Transverse colon (tissue), 4 donors: ENCODE results near the gene SPDYE16. TPM values are rescaled to one million over a fixed set of nuclear protein-coding genes. Genes with fewer than 3 reads are reported as not detected.
"Not testable (repeated sequence)": the region's sequence is repeated elsewhere in the genome, so short reads cannot be mapped to it uniquely, and the experiment has no call there.

ENCODE experiments used
- DNase-seq: peaks from one replicate; pipeline ENCODE4 v3.0.0-alpha.2; 2019
- H3K27ac ChIP-seq, 4 donors: fragments of 200-600 bp; sonication (generic); 2 replicates each; pipeline ENCODE4 v1.5.1; 2016 to 2018; ENCODE audit warnings: inconsistent platforms in 4 of 4
- H3K27me3 ChIP-seq: fragments of 200-600 bp; sonication (generic); 2 replicates; pipeline ENCODE4 v1.5.1; 2017; ENCODE audit warnings: inconsistent platforms
- H3K36me3 ChIP-seq, 4 donors: fragments of 200-600 bp; sonication (generic); 2 replicates each; pipeline ENCODE4 v1.5.1; 2017 to 2019; ENCODE audit warnings: inconsistent platforms in 4 of 4
- H3K4me1 ChIP-seq, 4 donors: fragments of 200-600 bp; sonication (generic); 2 replicates each; pipeline ENCODE4 v1.5.1; 2017 to 2020; ENCODE audit warnings: inconsistent platforms in 4 of 4
- H3K4me3 ChIP-seq, 4 donors: fragments of 200-600 bp; sonication (generic); 1 replicate in 1 of 4; 2 replicates in 3 of 4; pipeline versions ENCODE4 v1.5.1 to v1.6.1; 2017 to 2019; ENCODE audit warnings: inconsistent platforms in 4 of 4
- H3K9me3 ChIP-seq, 2 donors: fragments of 200-600 bp; sonication (generic); 2 replicates each; pipeline ENCODE4 v1.5.1; 2017 to 2019; ENCODE audit warnings: inconsistent platforms in 2 of 2
- EP300 ChIP-seq: sonication (generic); formaldehyde crosslinking; IDR thresholded peaks from one replicate; pipeline ENCODE4 v1.6.1; 2017; ENCODE audit warnings: antibody characterized with exemption, low read depth
- POLR2A ChIP-seq: fragments of 450-650 bp; IDR thresholded peaks from one replicate; pipeline ENCODE4 v1.6.1; 2016; ENCODE audit warnings: antibody characterized with exemption, mild to moderate bottlenecking, moderate library complexity
- POLR2AphosphoS5 ChIP-seq, 3 donors: sonication (generic); formaldehyde crosslinking; IDR thresholded peaks; one replicate each; pipeline ENCODE4 v1.6.1; 2016; ENCODE audit warnings: antibody characterized with exemption in 3 of 3
- WGBS, 2 donors: methylation state at CpG; one replicate each; pipeline ENCODE4 v1.1.5; 2018; ENCODE audit warnings: low coverage in 1 of 2; 5-methylcytosine and 5-hydroxymethylcytosine counted together
- in situ Hi-C, 4 donors: fragments of 200-750 bp; cut with MboI; loops; one replicate each; pipeline versions ENCODE4 v1.15.0 to v1.15.1; 2017; ENCODE audit warnings: low sequenced_read_pairs in 3 of 4, low pct_ligation_motif_present in 1 of 4, low pct_unique_long_range_greater_than_20kb in 1 of 4
- intact Hi-C: fragments of 100-400 bp; cut with DNase I; formaldehyde crosslinking; loops from one replicate; pipeline ENCODE4 v1.15.1; 2023; ENCODE audit warnings: low total_unique reads
- total RNA-seq, 4 donors: library from RNA; depleted of rRNA; stranded (reverse); fragments of >200 nt; gene quantifications; one replicate each; pipeline ENCODE4 v1.1.0, GENCODE V29; 2016
- TF ChIP-seq, protein P1 (sequence below), 5 experiments: fragments of 200-600 bp in 3 of 5; fragments of 450-650 bp in 2 of 5; sonication (generic) in 3 of 5; IDR thresholded peaks; 1 replicate in 2 of 5; 2 replicates in 3 of 5; pipeline ENCODE4 v1.5.1; 2016 to 2017; ENCODE audit warnings: antibody characterized with exemption in 5 of 5, inconsistent platforms in 3 of 5, mild to moderate bottlenecking in 2 of 5, moderate library complexity in 1 of 5

The SPDYE16 gene
- total RNA-seq, 4 donors from 2014 or later = not detected

DNA sequence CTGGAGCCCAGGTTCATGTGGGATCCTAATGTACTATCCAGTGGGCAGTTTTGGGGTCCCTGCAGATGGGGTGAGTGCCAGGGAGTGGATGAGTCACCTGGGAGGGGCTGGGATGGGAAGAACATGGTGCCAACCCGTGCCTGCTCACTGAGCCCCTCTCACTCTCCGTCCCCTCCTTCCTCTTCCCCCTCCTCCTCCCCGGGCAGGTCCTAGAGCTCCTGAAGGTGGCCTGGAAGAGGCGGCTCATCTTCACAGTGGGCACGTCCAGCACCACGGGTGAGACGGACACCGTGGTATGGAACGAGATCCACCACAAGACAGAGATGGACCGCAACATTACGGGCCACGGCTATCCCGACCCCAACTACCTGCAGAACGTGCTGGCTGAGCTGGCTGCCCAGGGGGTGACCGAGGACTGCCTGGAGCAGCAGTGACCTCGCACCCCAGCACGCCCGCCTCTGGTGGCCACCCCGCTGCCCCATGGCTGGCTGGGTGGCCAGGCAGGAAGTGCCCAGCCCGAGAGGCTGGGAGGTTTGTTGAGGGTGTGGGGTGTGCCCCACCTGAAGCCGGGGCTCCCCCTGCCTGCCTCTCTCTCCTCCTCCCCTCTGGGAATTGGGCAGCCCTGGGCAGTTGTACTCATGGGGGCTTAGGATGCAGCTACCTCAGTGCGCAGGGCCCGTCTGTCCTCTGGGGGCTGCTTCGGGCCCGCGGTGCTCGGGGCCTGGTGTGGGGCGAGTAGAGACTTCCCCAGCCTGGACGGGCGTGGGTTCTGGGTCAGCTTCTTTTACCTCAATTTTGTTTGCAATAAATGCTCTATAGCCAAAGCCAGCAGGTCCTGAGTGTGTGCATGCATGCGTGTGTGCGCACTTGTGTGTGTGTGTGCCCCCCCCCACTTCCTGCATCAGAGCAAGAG is 37.7 kb downstream of the SPDYE16 start:
- 92% methylated on average over 25 of the region's 32 CpGs; no CpG with 5 or more reads in 1 of the 2 donors for WGBS, 2 donors
- Histone ChIP-seq H3K9me3 (no peaks in the 10 kb centered on the region), H3K4me1 (peaks cover 0 to 4% (median 0%) of the 10 kb centered on the region in 4 donors), H3K4me3 (no peak overlapping the region), H3K27ac (no peak overlapping the region), H3K36me3 (peaks cover 0 to 21% (median 2%) of the 10 kb centered on the region in 4 donors), H3K27me3 (no peaks in the 10 kb centered on the region)
- in situ Hi-C loops (loop anchor here in 1 of 4 donors (25.0 kb wide), 1 partner anchor 507 kb away; no protein-coding TSS in a partner anchor), intact Hi-C loops (no loop called here)
- TF ChIP-seq, protein P1, sequence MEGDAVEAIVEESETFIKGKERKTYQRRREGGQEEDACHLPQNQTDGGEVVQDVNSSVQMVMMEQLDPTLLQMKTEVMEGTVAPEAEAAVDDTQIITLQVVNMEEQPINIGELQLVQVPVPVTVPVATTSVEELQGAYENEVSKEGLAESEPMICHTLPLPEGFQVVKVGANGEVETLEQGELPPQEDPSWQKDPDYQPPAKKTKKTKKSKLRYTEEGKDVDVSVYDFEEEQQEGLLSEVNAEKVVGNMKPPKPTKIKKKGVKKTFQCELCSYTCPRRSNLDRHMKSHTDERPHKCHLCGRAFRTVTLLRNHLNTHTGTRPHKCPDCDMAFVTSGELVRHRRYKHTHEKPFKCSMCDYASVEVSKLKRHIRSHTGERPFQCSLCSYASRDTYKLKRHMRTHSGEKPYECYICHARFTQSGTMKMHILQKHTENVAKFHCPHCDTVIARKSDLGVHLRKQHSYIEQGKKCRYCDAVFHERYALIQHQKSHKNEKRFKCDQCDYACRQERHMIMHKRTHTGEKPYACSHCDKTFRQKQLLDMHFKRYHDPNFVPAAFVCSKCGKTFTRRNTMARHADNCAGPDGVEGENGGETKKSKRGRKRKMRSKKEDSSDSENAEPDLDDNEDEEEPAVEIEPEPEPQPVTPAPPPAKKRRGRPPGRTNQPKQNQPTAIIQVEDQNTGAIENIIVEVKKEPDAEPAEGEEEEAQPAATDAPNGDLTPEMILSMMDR (IDR thresholded peaks at IDR 0.05) = no peak
- TF ChIP-seq EP300 (no peak), POLR2A (no peak), POLR2AphosphoS5 (IDR thresholded peaks at IDR 0.05) (no peak)
- DNase-seq = no peak

DNA sequence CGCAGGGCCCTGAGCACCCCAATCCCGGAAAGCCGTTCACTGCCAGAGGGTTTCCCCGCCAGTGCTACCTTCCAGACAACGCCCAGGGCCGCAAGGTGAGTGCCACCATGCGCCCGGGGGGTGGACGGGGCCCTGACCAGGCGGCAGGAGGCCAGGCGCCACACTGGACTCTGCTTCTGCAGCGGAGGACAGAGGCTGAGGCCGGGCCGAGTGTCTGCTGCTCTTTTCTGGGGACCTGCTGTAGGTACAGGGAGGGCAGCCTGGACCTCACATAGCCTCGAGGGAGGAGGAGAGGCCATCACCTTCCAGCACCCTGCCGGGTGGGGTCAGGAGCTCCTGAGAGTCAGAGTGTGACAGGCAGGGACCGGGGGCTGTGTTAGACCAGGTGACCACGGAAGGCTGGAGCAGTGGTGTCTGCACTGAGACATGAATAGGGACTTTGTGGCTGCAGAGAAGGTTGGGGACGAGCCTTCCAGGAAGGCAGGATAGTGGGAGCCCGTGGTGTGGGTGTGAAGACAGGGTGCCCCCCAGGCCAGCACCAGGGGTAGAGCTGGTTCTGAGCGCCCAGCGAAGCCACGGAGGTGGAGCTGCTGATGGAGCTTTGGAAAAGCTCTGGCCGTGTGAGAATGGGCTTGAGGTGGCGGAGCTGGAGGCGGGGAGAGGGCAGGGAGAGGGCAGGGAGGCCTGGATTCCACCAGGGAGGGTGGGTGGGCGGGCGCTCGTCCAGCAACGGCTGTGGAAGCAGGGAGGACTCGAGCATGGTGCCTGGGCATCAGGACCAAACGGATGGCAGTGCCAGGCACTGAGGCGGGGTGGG is 38.5 kb downstream of the SPDYE16 start:
- H3K27me3 ChIP-seq, H3K9me3 ChIP-seq, H3K27ac ChIP-seq, intact Hi-C loops, H3K4me1 ChIP-seq, DNase-seq, H3K4me3 ChIP-seq: not testable (repeated sequence)
- in situ Hi-C loops = loop anchor here in 1 of 4 donors (25.0 kb wide), 1 partner anchor 508 kb away; no protein-coding TSS in a partner anchor
- WGBS, 2 donors = 91% methylated on average over 18 of the region's 33 CpGs; no CpG with 5 or more reads in 1 of the 2 donors
- peaks cover 0 to 21% (median 2%) of the 10 kb centered on the region in 4 donors for H3K36me3 ChIP-seq

DNA sequence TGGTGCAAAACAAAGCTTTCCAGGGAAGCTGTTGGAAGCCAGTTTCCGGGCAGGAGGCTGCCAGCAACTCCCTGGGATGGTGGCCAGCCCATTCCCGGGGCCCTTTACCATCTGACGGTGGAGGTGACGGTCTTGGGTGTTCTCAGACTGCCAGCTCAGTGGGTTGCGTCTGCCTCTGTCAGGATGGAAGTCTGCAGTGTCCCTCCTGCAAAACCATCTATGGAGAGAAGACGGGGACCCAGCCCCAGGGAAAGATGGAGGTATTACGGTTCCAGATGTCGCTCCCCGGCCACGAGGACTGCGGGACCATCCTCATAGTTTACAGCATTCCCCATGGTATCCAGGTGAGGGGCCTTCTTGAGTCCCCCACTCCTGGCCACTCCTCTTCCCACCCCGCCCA is 39.9 kb downstream of the SPDYE16 start:
- 87% methylated on average over 11 of the region's 12 CpGs; no CpG with 5 or more reads in 1 of the 2 donors for WGBS, 2 donors

DNA sequence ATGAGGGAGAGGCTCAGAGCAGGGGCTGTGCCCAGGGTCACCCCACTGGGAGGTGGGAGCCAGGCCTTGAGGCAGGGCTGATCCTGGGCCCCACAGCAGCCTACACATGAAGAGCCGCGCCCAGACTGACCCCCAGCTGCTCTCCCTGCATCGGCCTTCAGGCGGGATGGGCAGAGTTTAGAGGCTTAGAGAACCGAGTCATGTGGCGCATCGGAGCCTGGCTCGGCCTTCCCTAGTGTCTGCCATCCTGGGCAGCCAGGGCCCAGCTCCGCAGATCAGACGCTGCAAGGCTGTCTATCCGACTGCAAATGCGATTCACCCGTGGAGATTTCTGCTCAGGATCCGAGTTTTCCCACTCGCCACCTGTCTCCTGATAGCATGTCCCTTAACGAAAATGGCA is 40.3 kb downstream of the SPDYE16 start:
- DNase-seq, H3K4me1 ChIP-seq, H3K27ac ChIP-seq, H3K4me3 ChIP-seq, intact Hi-C loops, H3K9me3 ChIP-seq, H3K27me3 ChIP-seq: not testable (repeated sequence)
- H3K36me3 ChIP-seq = peaks cover 0 to 21% (median 2%) of the 10 kb centered on the region in 4 donors
- in situ Hi-C loops = loop anchor here in 1 of 4 donors (25.0 kb wide), 1 partner anchor 509 kb away; no protein-coding TSS in a partner anchor
- 98% methylated on average over 8 of the region's 16 CpGs; no CpG with 5 or more reads in 1 of the 2 donors for WGBS, 2 donors

More for the DNA sequence above, 39.9 kb downstream of the SPDYE16 start:
- H3K27ac ChIP-seq, DNase-seq, H3K4me3 ChIP-seq, intact Hi-C loops, H3K27me3 ChIP-seq, H3K4me1 ChIP-seq, H3K9me3 ChIP-seq: not testable (repeated sequence)
- in situ Hi-C loops = loop anchor here in 1 of 4 donors (25.0 kb wide), 1 partner anchor 509 kb away; no protein-coding TSS in a partner anchor
- peaks cover 0 to 21% (median 2%) of the 10 kb centered on the region in 4 donors for H3K36me3 ChIP-seq

DNA sequence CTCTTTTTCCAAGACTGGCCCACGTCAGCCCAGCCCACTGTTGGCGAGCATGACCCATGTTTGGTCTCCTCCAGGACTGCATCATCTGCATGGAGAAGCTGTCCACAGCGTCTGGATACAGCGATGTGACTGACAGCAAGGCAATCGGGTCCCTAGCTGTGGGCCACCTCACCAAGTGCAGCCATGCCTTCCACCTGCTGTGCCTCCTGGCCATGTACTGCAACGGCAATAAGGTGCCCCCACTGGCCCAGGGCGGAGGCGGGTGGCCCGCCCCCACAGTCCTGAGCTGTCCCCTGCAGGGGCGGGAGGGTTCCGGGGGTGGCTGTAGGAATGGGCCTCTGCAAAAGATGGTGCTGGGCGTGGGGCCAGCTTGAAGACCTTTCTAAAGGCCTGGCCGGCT is 40.9 kb downstream of the SPDYE16 start:
- peaks cover 0 to 21% (median 2%) of the 10 kb centered on the region in 4 donors for H3K36me3 ChIP-seq
- H3K4me3 ChIP-seq, DNase-seq, H3K27ac ChIP-seq, H3K9me3 ChIP-seq, intact Hi-C loops, H3K4me1 ChIP-seq, H3K27me3 ChIP-seq: not testable (repeated sequence)
- in situ Hi-C loops = loop anchor here in 1 of 4 donors (25.0 kb wide), 1 partner anchor 510 kb away; no protein-coding TSS in a partner anchor
- 80% methylated on average over 13 of the region's 13 CpGs; no CpG with 5 or more reads in 1 of the 2 donors for WGBS, 2 donors

DNA sequence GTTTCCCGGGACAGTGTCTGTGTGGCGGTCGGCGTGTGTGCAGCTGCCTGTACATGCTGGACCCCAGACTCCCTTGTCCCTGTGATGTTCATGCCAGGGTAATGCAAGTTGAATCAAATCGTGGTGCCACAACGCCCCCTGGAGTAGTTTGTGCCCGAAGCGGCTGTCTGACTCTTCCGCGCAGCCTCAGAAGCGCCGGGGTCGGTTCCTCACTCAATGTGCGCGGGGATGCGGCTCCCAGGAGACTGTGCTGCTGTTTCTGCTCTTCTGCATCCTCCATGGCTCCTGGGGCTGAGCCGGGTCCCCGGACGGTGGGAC is 43.2 kb downstream of the SPDYE16 start:
- H3K36me3 ChIP-seq, H3K9me3 ChIP-seq, intact Hi-C loops, DNase-seq, H3K4me3 ChIP-seq, H3K4me1 ChIP-seq, H3K27ac ChIP-seq, H3K27me3 ChIP-seq: not testable (repeated sequence)
- WGBS, 2 donors = 67% methylated on average over 1 of the region's 19 CpGs; no CpG with 5 or more reads in 1 of the 2 donors
- in situ Hi-C loops = loop anchor here in 1 of 4 donors (25.0 kb wide), 1 partner anchor 512 kb away; no protein-coding TSS in a partner anchor

DNA sequence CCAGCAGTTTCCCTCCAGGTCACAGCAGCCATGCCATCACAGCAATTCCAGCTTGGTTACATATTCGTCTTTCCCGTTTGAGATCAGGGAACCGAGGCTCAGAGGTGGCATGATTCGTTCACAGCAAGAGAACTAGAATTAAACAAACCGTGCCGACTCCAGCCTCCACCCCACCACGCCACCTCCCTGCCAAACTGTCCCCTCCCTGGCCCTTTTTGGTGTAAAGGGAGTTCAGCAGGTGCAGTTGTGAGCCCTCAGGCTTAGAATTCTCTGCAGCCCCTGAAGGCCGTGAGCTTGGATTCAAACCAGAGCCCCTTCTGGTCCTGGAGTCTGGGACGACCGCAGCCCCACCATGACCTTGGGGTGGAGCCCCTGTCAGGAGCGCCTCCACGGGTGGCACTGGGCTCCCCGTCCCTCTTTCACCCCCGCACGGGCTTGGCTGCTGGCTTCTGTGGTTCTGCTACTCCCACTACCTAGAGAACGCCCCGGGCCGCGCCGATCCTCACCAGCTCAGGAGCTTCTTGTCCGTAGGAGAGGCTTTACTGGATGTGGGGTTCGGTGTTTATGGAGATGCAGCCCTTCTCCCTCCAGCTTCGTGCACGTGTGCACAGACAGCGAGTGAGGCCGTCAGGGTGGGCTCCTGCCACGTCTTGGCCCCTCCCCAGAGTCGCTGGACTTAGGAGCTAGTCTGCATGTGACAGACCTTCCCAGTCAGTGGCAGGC is 43.7 kb downstream of the SPDYE16 start:
- H3K36me3 ChIP-seq, DNase-seq, in situ Hi-C loops, H3K4me3 ChIP-seq, H3K9me3 ChIP-seq, intact Hi-C loops, H3K27ac ChIP-seq, H3K4me1 ChIP-seq, H3K27me3 ChIP-seq: not testable (repeated sequence)
- WGBS, 2 donors = 77% methylated on average over 15 of the region's 28 CpGs; no CpG with 5 or more reads in 1 of the 2 donors

DNA sequence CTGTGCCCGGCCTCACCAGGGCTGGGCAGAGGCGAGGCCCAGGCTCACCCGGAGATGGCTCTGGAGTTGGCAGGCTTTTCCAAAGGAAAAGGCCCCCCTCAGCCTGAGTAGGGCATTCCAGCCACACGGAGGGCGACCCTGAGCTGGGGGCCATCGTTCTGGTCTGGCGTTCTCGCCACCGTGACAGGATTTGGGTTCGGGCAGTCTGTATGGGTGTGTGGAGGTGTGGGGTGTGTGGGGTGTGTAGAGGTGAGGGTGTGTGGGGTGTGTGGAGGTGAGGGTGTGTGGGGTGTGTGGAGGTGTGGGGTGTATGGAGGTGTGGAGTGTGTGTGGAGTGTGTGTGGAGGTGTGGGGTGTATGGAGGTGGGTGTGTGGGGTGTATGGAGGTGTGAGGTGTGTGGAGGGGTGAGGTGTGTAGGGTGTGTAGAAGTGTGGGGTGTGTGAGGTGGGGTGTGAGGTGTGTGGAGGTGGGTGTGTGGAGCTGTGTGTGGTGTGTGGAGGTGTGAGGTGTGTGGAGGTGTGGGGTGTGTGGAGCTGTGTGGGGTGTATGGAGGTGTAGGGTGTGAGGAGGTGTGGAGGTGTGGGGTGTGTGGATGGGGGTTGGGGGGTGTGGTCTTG is 44.4 kb downstream of the SPDYE16 start:
- H3K9me3 ChIP-seq, DNase-seq, H3K27me3 ChIP-seq, H3K27ac ChIP-seq, H3K36me3 ChIP-seq, in situ Hi-C loops, H3K4me3 ChIP-seq, H3K4me1 ChIP-seq, intact Hi-C loops: not testable (repeated sequence)
- WGBS, 2 donors = 81% methylated on average over 7 of the region's 10 CpGs; no CpG with 5 or more reads in 1 of the 2 donors
